ENCODE results near the gene ZXDC. TPM values are rescaled to one million over a fixed set of nuclear protein-coding genes. Genes with fewer than 3 reads are reported as not detected.

Gene ZXDC
- total and polyA plus RNA-seq, 9 of the 15 experiments (the other 6 are each of a cell fraction or from before 2014, with no cell fraction given): 0.59 to 13.4 (median 7.3) TPM

- no peak for TF ChIP-seq TAL1 (IDR thresholded peaks at IDR 0.05)
- no peak for TF ChIP-seq JUN (IDR thresholded peaks at IDR 0.05; ENCODE audit: borderline replicate concordance, low read depth, low read length)
- TF ChIP-seq JUN (CRISPR knock-in tag; IDR thresholded peaks at IDR 0.05; ENCODE audit: borderline replicate concordance): no peak
- TF ChIP-seq ZNF644 (tag; IDR thresholded peaks at IDR 0.05; ENCODE audit: low read depth): no peak
- no peak for TF ChIP-seq ZNF583 (CRISPR knock-in tag; IDR thresholded peaks at IDR 0.05)
- no peak for TF ChIP-seq ZNF324 (CRISPR knock-in tag; IDR thresholded peaks at IDR 0.05)
- no peak for TF ChIP-seq RBBP5 (IDR thresholded peaks at IDR 0.05; ENCODE audit: borderline replicate concordance, insufficient read depth, low read length, poor library complexity, severe bottlenecking)
- no peak for TF ChIP-seq CBFA2T3 (IDR thresholded peaks at IDR 0.05)
These were observed 20.1 kb upstream of the ZXDC start (continued) for GRCh38 chr3:126495786-126496185.

GRCh38 chr3:126494970-126495230 is 19.2 kb upstream of the ZXDC start:
- Histone ChIP-seq H3K4me2 (ENCODE audit: insufficient read depth, low read length) (no peak overlapping the region), H3K27ac (ENCODE audit: extremely low read depth, low read depth, low read length) (no peak overlapping the region), H3K9ac (ENCODE audit: insufficient read depth in 1 of 2, low read depth in 2 of 2, low read length in 2 of 2) (no peak overlapping the region), H2AFZ (ENCODE audit: low read depth, low read length) (no peak overlapping the region), H3K79me2 (ENCODE audit: control insufficient read depth, insufficient read depth, low read length) (no peaks in the 10 kb centered on the region), H3K27me3 (ENCODE audit: control insufficient read depth in 2 of 2, insufficient read depth in 2 of 2, low read length in 2 of 2) (peaks cover 4 to 44% of the 10 kb centered on the region in 2 experiments; a peak in 4 of 5 replicates), H3K36me3 (ENCODE audit: control insufficient read depth, insufficient read depth, low read length) (no peaks in the 10 kb centered on the region), H3K9me1 (ENCODE audit: control insufficient read depth, insufficient read depth, low read length) (no peaks in the 10 kb centered on the region), H3K9me3 (replicated peaks; ENCODE audit: control insufficient read depth, insufficient read depth, low read depth, low read length) (no peaks in the 10 kb centered on the region), H3K4me1 (replicated peaks in 1 of 2; ENCODE audit: control insufficient read depth in 2 of 2, insufficient read depth in 2 of 2, low read length in 2 of 2) (no peaks in the 10 kb centered on the region), H3K4me3 (no peak overlapping the region), H4K20me1 (replicated peaks; ENCODE audit: control insufficient read depth, insufficient read depth, low read length) (no peaks in the 10 kb centered on the region; the same call in 1 of the 2 replicates)
- FAIRE-seq (no peak), ATAC-seq (no peak), DNase-seq (ENCODE audit: extremely low read depth in 1 of 4, low spot score in 3 of 4) (no peak)
- CTCF ChIA-PET (ENCODE audit: low intra/inter-chr PET ratio): no interaction called here
- in situ Hi-C loops (cut with MboI) (no loop called here), intact Hi-C loops (cut with micrococcal nuclease) (no loop called here)
- no TSS peak for BruUV-seq (replicated peaks)
- no peak for TF ChIP-seq CEBPG (CRISPR knock-in tag; IDR thresholded peaks at IDR 0.05)
- no peak for TF ChIP-seq CEBPG (tag; conservative IDR thresholded peaks at IDR 0.05 in 1 of 2, IDR thresholded peaks at IDR 0.05 in 1 of 2)
- no peak for TF ChIP-seq NFYB (IDR thresholded peaks at IDR 0.05; ENCODE audit: extremely low read depth, insufficient read length)
- no peak for TF ChIP-seq MEF2A (IDR thresholded peaks at IDR 0.05; ENCODE audit: control insufficient read depth, low read depth, low read length)
- TF ChIP-seq BDP1 (IDR thresholded peaks at IDR 0.05; ENCODE audit: insufficient read depth, insufficient read length): no peak
- no peak for TF ChIP-seq HNRNPL (IDR thresholded peaks at IDR 0.05; ENCODE audit: low read depth, low read length)
- TF ChIP-seq SRSF7 (optimal IDR thresholded peaks at IDR 0.05; ENCODE audit: low read depth, low read length): no peak
- no peak for TF ChIP-seq MLLT1 (IDR thresholded peaks at IDR 0.05)
- no peak for TF ChIP-seq HMG20A (CRISPR knock-in tag; conservative IDR thresholded peaks at IDR 0.05)
- no peak for TF ChIP-seq FOXJ3 (CRISPR knock-in tag; IDR thresholded peaks at IDR 0.05)
- WGBS (ENCODE audit: insufficient coverage, low coverage, missing lambda C conversion rate): 0% methylated on average over 5 of the region's 6 CpGs
- POLR2A ChIA-PET: interaction anchor here (0.6 kb wide), 1 partner anchor 38 kb away, joined by 3 read pairs; no protein-coding TSS in a partner anchor
